Peyer's patch (tissue), 4 donors: ENCODE data around the gene TMEM143.

ENCODE experiments used
- CTCF ChIP-seq, 6 experiments: fragments of 450-650 bp in 4 of 6; fragments of 200-600 bp in 2 of 6; sonication (generic) in 1 of 6; IDR thresholded peaks; one replicate each; pipeline ENCODE4 v1.5.1; 2017 to 2019; ENCODE audit warnings: antibody characterized with exemption in 6 of 6, mild to moderate bottlenecking in 3 of 6, moderate library complexity in 1 of 6
- POLR2A ChIP-seq, 2 donors: fragments of 450-650 bp; IDR thresholded peaks; one replicate each; pipeline ENCODE4 v1.5.1; 2017; ENCODE audit warnings: antibody characterized with exemption in 2 of 2, mild to moderate bottlenecking in 2 of 2, moderate library complexity in 2 of 2

GRCh38 chr19:48378194-48378570, 14.4 kb upstream of the TMEM143 start:
- TF ChIP-seq CTCF (IDR thresholded peaks at IDR 0.05), result no peak
- no peak for TF ChIP-seq POLR2A (IDR thresholded peaks at IDR 0.05)
